HEK293T (cell line): Measurements from ENCODE around the gene CTTN.

Source experiments
- CTBP1 ChIP-seq: fragments of 450-650 bp; IDR thresholded peaks from 2 replicates; pipeline ENCODE4 v1.6.1; 2016; ENCODE audit warnings: borderline replicate concordance
- ELF4 ChIP-seq: fragments of 450-650 bp; IDR thresholded peaks from 2 replicates; pipeline ENCODE4 v1.6.1; 2017; ENCODE audit warnings: antibody characterized with exemption
- FOXM1 ChIP-seq: fragments of 450-650 bp; IDR thresholded peaks from 2 replicates; pipeline ENCODE4 v1.6.1; 2017; ENCODE audit warnings: mild to moderate bottlenecking, borderline replicate concordance
- HDGF ChIP-seq: fragments of 450-650 bp; IDR thresholded peaks from 2 replicates; pipeline ENCODE4 v1.6.1; 2017; ENCODE audit warnings: antibody characterized with exemption, borderline replicate concordance
- LEF1 ChIP-seq: fragments of 450-650 bp; IDR thresholded peaks from 2 replicates; pipeline ENCODE4 v1.6.1; 2017; ENCODE audit warnings: mild to moderate bottlenecking, borderline replicate concordance
- SP1 ChIP-seq: fragments of 450-650 bp; IDR thresholded peaks from 2 replicates; pipeline ENCODE4 v1.6.1; 2017
- SUZ12 ChIP-seq: fragments of 450-650 bp; IDR thresholded peaks from 2 replicates; pipeline ENCODE4 v1.6.1; 2016; ENCODE audit warnings: mild to moderate bottlenecking
- TARDBP ChIP-seq: fragments of 450-650 bp; IDR thresholded peaks from 2 replicates; pipeline ENCODE4 v1.6.1; 2016

DNA sequence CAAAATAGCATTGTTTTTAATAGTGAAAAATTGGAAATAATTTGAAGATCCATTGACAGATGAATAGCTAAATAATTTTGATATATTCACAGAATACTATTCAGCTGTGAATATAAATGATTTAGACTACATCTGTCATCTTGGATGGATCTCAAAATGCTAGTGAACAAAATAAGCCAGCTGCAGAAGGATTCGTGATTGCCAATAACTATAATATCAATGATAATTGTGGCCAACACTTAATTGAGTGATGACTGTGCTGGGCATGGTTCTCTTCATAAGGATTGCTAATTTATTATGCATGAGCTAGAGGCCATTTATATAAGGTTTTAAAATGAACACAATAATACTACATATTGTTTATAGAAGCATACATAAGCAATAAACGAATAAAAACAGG lies 60.4 kb downstream of the CTTN start:
- no peak for TF ChIP-seq LEF1
- TF ChIP-seq SP1: no peak
- no peak for TF ChIP-seq CTBP1
- TF ChIP-seq HDGF: no peak
- TF ChIP-seq TARDBP: no peak
- no peak for TF ChIP-seq FOXM1
- TF ChIP-seq ELF4: no peak
- TF ChIP-seq SUZ12: no peak
